HG03175 (cell line): ENCODE data around the gene CDH26.
A peak's percentile ranks its signal among the peaks of the same experiment; 100 is the strongest.

ENCODE experiments used
- ATAC-seq: cut with Tn5 transposase; IDR thresholded peaks from one replicate; pipeline ENCODE4 v1.9.1; 2021; ENCODE audit warnings: mild to moderate bottlenecking, moderate library complexity; ENCODE audit not compliant: unreplicated experiment

The CDH26 gene

GRCh38 chr20:60057866-60058807 is 99.9 kb downstream of the CDH26 start:
- peak; percentile 40 for ATAC-seq

GRCh38 chr20:60058879-60059278 is 100.7 kb downstream of the CDH26 start:
- no peak for ATAC-seq

DNA sequence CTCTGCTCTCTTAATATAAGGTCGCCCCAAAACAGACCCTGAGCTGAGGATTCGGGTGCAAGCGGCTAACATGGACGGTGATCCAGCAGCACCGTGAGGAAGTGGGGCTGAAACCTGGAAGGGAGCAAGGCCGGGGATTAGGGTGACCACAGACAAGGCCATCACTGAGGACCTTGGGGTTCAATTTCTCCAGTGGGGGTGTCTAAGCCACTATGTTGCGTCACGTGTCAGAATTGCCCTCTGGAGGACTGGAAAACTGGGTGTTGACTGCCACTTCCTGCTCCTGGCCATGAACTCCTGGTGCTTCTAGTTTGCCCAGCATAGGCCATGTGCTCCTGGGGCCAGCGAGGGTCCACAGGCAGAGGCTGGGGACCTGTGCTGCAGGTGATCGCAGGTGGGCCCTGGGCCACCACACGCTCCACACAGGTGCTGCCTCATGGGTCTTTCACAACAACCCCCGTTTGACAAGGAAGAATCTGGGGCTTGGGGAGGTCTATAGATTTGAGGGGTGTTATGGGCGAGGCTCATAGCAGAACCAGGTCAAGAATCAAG is 101.9 kb downstream of the CDH26 start:
- no peak for ATAC-seq

DNA sequence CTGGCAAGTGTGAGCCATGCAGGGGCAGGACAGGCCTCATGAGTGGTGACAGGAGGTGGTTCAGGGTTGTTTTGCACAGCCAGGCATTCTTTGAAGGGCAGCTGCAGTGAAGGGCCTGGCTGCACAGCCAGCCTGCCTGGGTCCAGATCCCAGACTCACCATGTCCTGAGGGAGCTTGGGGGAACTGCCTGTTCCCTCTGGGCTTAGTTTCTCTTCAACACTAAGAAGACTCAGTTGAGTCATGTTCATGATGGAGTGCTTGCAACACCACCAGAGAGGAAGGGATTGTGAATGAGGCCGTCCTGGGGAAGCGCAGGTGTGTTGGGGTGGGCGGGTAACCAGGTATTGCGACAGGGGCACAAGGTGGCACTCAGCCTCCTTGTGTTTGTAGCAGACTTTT is 102.4 kb downstream of the CDH26 start:
- ATAC-seq = no peak

GRCh38 chr20:60062431-60063047 is 104.3 kb downstream of the CDH26 start:
- ATAC-seq = no peak

DNA sequence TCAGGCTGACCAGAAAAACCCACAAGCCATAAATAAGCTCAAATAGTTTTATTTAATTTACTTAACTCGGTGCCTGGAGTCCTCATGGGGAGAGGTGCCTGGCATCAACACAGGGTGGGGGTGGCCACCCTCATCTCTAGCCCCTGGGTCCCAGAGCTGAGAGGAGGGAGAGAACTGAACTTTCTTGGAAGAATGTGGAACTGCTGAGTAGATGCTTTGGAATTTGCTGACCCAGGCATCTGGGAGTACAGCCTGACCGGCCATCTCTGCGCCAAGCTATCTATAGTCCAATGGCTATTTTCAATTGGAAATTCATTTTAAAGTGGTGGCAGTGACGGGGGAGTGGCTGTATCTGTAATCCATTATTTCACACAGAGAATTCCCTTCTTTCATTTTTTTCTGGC is 104.8 kb downstream of the CDH26 start:
- no peak for ATAC-seq

GRCh38 chr20:60063739-60064380 is 105.6 kb downstream of the CDH26 start:
- ATAC-seq = no peak
